Measurements from ENCODE around the gene PRR12.
A peak's percentile ranks its signal among the peaks of the same experiment; 100 is the strongest.
"Not testable (repeated sequence)": the region's sequence is repeated elsewhere in the genome, so short reads cannot be mapped to it uniquely, and the experiment has no call there.

PRR12 gene

GRCh38 chr19:49593233-49594113, 2.5 kb downstream of the PRR12 start:
- peak; percentile 96 for DNase-seq

- DNase-seq = no peak
Observed at GRCh38 chr19:49594157-49594992, 3.4 kb downstream of the PRR12 start.

GRCh38 chr19:49594993-49595818, 4.2 kb downstream of the PRR12 start:
- no peak for DNase-seq

GRCh38 chr19:49595819-49596404, 4.9 kb downstream of the PRR12 start:
- DNase-seq = no peak

- DNase-seq = no peak
Observed at GRCh38 chr19:49596407-49596806, 5.4 kb downstream of the PRR12 start.

GRCh38 chr19:49596954-49597702, 6.1 kb downstream of the PRR12 start:
- DNase-seq = no peak

- no peak for DNase-seq
Observed at GRCh38 chr19:49597703-49597974, 6.7 kb downstream of the PRR12 start.

- DNase-seq = no peak
Observed at GRCh38 chr19:49599378-49600295, 8.7 kb downstream of the PRR12 start.

- no peak for DNase-seq
Observed at GRCh38 chr19:49601482-49602038, 10.6 kb downstream of the PRR12 start.

- no peak for DNase-seq
Observed at GRCh38 chr19:49602806-49603205, 11.8 kb downstream of the PRR12 start.

GRCh38 chr19:49605605-49606004, 14.6 kb downstream of the PRR12 start:
- no peak for DNase-seq

GRCh38 chr19:49609499-49610092, 18.6 kb downstream of the PRR12 start:
- no peak for DNase-seq

GRCh38 chr19:49613374-49613773, 22.4 kb downstream of the PRR12 start:
- DNase-seq = no peak

GRCh38 chr19:49614096-49614833, 23.3 kb downstream of the PRR12 start:
- peak; percentile 68 for DNase-seq

GRCh38 chr19:49615861-49616260, 24.9 kb downstream of the PRR12 start:
- DNase-seq = no peak

- no peak for DNase-seq
Observed at GRCh38 chr19:49616532-49616931, 25.6 kb downstream of the PRR12 start.

GRCh38 chr19:49616945-49617344, 26.0 kb downstream of the PRR12 start:
- no peak for DNase-seq

- DNase-seq = not testable (repeated sequence)
Observed at GRCh38 chr19:49617860-49618259, 26.9 kb downstream of the PRR12 start.

Data from stimulated activated CD8-positive, alpha-beta memory T cell treated with anti-CD3 and anti-CD28 coated beads, Interleukin-4, amount 100 ng/mL, for 48 hours (primary cell).